A172 (cell line): ENCODE measurements around the gene COX8C. TPM values are rescaled to one million over a fixed set of nuclear protein-coding genes. Genes with fewer than 3 reads are reported as not detected.
"Not testable (repeated sequence)": the region's sequence is repeated elsewhere in the genome, so short reads cannot be mapped to it uniquely, and the experiment has no call there.

Source experiments
- DNase-seq: peaks from one replicate; pipeline ENCODE4 v3.0.0-alpha.2; 2015; ENCODE audit warnings: low spot score
- total RNA-seq: library from RNA; depleted of rRNA; stranded (reverse); fragments of >200 nt; shearing (Covaris generic); gene quantifications from 2 replicates; pipeline ENCODE4 v1.2.3, GENCODE V29; 2014; rRNA removed

Gene COX8C
- total RNA-seq, 1 experiment from 2014 or later: not detected

DNA sequence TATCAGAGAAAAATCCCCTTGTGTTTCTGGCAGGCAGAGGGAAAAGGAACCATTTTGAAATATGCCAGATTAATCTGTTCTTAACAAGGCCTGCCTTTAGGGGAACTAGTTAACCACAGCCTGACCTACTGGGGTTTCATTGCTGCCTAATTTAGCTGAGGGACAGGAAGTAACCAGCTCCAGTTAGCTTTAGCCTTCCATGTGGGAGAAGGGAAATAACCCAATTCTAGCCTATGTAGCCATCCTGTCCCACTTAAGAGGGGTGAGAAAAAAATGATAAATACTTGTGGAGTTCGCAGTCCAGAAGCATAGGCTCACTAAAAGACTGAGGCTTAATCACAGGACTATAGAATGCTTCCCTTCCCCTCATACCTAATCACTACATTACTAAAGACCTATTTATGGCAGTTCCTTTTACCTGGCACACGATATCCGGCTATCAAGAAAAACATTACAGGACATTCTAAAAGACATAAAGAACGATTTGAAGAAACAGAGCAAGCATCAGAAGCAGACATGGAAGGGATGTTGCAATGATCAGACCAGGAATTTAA, 22.8 kb downstream of the COX8C start:
- no peak for DNase-seq

DNA sequence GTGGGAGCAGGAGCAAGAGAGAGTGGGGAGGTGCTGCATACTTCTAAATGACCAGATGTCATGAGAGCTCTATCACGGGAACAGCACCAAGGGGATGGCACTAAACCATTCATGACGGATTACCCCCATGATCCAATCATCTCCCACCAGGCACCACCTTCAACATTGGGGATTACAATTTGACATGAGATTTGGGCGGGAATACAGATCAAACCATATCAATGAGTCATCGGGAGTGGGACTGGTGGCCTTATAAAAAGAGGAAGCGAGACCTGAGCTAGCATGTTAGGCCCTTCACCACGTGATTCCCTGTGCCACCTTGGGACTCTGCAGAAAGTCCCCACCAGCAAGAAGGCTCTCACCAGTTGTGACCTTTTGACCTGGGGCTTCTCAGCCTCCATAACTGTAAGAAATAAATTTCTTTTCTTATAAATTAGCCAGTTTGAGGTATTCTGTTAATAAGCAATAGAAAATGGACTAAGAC, 28.7 kb downstream of the COX8C start:
- DNase-seq: no peak

DNA sequence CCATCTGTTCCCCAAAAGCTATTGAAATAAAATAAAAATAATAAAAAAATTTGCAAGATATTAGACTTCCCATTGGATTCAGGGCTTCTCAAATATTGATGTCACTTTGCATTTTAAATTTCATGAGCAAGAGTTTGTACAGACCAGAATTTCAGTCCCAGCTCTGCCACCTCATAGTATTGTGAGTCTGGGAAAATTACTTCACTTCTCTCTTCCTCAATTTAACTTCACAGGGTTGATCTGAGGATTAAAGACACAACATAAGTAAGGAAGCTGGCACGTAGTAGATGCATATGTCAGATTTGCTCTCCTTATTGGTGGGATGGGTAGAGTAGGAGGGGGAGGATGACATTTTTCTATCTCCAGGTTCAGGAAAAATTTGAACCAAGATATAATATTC, 32.8 kb downstream of the COX8C start:
- no peak for DNase-seq

DNA sequence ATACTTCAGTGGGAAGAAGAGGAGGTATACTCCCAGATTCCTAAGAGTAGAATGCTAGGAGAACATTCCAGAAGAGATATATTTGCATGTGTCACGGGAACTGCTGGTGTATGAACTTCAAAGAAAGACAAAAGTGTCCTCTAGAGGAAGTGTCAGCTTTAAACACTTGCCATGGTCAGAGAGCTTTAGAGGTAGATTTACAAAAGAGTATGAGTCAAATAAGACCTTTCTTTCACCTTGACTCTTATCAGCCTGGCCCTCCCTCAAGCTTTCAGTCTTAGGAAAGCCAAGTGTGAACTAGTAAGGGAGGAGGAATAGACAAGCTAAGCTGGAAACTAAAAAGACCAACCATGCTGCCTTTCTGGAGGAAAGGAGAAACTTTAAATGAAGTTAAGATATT, 34.7 kb downstream of the COX8C start:
- no peak for DNase-seq

DNA sequence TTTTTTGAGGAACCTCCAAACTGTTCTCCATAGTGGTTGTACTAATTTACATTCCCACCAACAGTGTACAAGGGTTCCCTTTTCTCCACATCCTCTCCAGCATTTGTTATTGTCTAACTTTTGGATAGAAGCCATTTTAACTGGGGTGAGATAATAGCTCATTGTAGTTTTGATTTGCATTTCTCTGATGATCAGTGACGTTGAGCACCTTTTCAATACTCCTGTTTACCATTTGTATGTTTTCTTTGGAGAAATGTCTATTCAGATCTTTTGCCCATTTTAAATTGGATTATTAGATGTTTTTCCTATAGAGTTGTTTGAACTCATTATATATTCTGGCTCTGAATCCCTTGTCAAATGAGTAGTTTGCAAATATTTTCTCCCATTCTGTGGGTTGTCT, 37.3 kb downstream of the COX8C start:
- not testable (repeated sequence) for DNase-seq

DNA sequence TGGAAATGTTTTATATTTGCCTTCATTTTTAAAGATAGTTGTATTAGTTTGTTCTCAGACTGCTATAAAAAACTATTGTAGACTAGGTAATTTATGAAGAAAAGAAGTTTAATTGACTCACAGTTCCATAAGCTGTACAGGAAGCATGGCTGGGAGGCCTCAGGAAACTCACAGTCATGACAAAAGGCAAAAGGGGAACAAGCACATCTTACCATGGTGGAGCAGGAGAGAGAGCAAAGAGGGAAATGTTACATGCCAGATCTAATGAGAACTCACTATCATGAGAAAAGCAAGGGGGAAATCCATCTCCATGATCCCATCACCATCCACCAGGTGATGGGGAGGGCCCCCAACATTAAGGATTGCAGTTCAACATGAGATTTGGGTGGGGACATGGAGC, 48.2 kb downstream of the COX8C start:
- no peak for DNase-seq

DNA sequence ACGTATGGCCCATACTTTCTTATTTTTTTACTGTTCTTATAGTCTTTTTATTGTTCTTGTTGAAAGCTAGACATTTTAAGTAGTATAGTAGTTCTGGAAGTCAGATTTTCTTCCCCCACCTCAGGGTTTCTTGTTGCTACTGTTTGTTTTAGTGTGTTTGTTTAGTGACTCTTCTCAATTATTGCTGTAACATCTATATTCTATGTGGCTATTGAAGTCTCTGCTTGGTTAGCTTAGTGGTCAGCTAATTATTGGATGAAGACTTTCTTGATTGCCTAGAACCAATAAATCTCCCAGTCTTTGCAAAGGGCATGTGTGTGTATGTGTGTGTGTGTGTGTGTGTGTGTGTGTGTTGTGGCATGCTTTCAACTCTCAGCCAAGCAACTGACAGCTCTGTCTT, 49.5 kb downstream of the COX8C start:
- DNase-seq: no peak

Other genes with a start within 250 kb of the COX8C start
- gene ITPK1, start 231.3 kb upstream of the COX8C start, total RNA-seq: 9.2 and 12.7 TPM in 2 replicates
- 12.1 and 13.2 TPM in 2 replicates for gene MOAP1, start 162.3 kb upstream of the COX8C start, total RNA-seq
- 17.8 and 30.3 TPM in 2 replicates for gene LYSET, start 161.9 kb upstream of the COX8C start, total RNA-seq
- gene GON7, start 140.1 kb upstream of the COX8C start, total RNA-seq: 27.8 and 34.1 TPM in 2 replicates
- gene UBR7, start 139.9 kb upstream of the COX8C start, total RNA-seq: 28.0 and 46.8 TPM in 2 replicates
- 9.0 and 17.2 TPM in 2 replicates for gene BTBD7, start 14.1 kb upstream of the COX8C start, total RNA-seq
- gene UNC79, start 83.8 kb downstream of the COX8C start, total RNA-seq: not detected in 2 replicates